Neural cell (in vitro differentiated cells): ENCODE measurements around the gene CABLES2.

Source experiments
- EP300 ChIP-seq: fragments of 450-650 bp; conservative IDR thresholded peaks from 2 replicates; pipeline ENCODE4 v1.6.1; 2014; ENCODE audit warnings: antibody characterized with exemption, mild to moderate bottlenecking, moderate library complexity; ENCODE audit not compliant: poor library complexity, severe bottlenecking
- EZH2 ChIP-seq: fragments of 200-600, 300-800 bp; shearing (Covaris generic), sonication (generic); IDR thresholded peaks from 2 replicates; pipeline ENCODE4 v1.6.1; 2014; ENCODE audit warnings: antibody characterized with exemption, low read length, borderline replicate concordance, mild to moderate bottlenecking; ENCODE audit not compliant: insufficient read depth, poor library complexity, severe bottlenecking
- MXI1 ChIP-seq: fragments of 450-650 bp; conservative IDR thresholded peaks from 2 replicates; pipeline ENCODE4 v1.6.1; 2014; ENCODE audit warnings: antibody characterized with exemption, mild to moderate bottlenecking; ENCODE audit not compliant: poor library complexity, severe bottlenecking
- POLR2AphosphoS5 ChIP-seq: IDR thresholded peaks from 2 replicates; pipeline ENCODE4 v1.6.1; 2012
- RAD21 ChIP-seq: fragments of 450-650 bp; conservative IDR thresholded peaks from 2 replicates; pipeline ENCODE4 v1.6.1; 2014; ENCODE audit warnings: antibody characterized with exemption, mild to moderate bottlenecking, moderate library complexity
- TF ChIP-seq, protein P1 (sequence below): fragments of 450-650 bp; IDR thresholded peaks from 2 replicates; pipeline ENCODE4 v1.5.1; 2014; ENCODE audit warnings: antibody characterized with exemption, mild to moderate bottlenecking, moderate library complexity; ENCODE audit not compliant: poor library complexity, severe bottlenecking

DNA sequence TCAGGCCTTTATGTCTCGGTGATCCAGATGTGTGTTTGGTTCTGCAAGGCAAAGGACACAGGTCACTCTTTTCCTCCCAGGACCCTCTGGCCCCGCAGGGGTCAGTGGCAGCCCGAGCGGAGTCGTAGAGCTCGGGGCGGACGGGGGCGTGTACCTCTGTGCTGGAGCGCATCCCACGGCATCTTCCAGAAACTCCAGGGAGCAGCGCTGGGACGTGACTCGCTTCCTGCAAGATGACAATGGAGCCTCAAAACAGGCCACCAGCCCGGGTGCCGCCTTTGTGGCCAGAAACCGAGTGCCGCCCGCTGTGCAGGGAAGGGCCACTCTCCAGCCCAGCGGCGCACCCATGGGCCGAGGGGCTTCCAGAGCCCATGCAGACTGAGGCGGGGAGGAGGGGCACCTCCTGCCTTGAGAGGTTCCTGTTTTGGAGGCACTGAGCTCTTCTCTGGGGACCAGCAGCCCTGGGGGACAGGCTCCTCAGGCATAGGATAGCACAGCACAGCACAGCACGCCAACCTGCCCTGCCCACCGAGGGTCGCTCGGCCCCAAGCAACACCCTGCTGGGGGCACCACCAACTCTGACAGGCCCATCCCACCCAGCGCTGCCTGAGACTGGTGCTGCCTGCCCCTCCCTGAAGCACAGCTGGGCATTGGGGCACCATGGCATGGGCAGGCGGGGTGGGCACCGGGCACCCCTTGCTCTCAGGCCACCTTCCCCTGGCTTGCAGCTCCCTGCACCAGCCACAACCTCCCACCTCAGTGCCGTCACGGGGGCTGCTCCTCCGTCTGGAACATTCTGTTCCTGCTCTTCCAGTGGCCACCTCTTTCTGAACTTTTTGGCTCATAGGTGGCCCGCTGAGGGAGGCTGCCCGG lies 10.5 kb downstream of the CABLES2 start:
- TF ChIP-seq POLR2AphosphoS5: no peak
- TF ChIP-seq, protein P1, sequence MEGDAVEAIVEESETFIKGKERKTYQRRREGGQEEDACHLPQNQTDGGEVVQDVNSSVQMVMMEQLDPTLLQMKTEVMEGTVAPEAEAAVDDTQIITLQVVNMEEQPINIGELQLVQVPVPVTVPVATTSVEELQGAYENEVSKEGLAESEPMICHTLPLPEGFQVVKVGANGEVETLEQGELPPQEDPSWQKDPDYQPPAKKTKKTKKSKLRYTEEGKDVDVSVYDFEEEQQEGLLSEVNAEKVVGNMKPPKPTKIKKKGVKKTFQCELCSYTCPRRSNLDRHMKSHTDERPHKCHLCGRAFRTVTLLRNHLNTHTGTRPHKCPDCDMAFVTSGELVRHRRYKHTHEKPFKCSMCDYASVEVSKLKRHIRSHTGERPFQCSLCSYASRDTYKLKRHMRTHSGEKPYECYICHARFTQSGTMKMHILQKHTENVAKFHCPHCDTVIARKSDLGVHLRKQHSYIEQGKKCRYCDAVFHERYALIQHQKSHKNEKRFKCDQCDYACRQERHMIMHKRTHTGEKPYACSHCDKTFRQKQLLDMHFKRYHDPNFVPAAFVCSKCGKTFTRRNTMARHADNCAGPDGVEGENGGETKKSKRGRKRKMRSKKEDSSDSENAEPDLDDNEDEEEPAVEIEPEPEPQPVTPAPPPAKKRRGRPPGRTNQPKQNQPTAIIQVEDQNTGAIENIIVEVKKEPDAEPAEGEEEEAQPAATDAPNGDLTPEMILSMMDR: no peak
- TF ChIP-seq RAD21: no peak
- no peak for TF ChIP-seq MXI1
- TF ChIP-seq EZH2: no peak
- no peak for TF ChIP-seq EP300
